Measurements from ENCODE around the gene P2RX7. TPM values are rescaled to one million over a fixed set of nuclear protein-coding genes. Genes with fewer than 3 reads are reported as not detected.

The P2RX7 gene
- total RNA-seq, 1 donor from 2014 or later, result under 0.01 TPM

DNA sequence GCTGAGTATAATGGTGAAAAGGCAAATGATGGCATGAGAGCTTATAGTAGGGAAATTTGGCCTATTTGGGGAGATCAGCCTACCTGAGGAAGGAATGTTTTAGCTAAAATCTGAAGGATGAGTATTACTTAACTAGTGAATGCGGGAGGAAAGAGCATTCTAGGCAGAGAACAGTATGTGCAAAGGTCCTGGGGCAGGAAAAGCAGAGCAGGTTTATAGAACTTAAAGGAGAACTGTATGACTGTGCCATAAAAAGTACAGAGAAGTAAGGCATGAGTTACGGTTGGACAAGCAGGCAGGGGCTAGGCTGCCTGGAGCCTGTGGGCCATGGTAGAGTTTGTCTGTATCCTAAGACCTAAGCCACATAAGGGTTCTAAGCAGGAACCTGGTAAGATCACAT, 55.6 kb downstream of the P2RX7 start:
- Histone ChIP-seq H3K4me3 (ENCODE audit: low read depth, low read length) (no peak overlapping the region), H3K36me3 (ENCODE audit: control insufficient read depth, insufficient read depth, low read length) (no peaks in the 10 kb centered on the region), H3K27me3 (ENCODE audit: control insufficient read depth, insufficient read depth, low read length) (no peaks in the 10 kb centered on the region)
- TF ChIP-seq, protein P1, sequence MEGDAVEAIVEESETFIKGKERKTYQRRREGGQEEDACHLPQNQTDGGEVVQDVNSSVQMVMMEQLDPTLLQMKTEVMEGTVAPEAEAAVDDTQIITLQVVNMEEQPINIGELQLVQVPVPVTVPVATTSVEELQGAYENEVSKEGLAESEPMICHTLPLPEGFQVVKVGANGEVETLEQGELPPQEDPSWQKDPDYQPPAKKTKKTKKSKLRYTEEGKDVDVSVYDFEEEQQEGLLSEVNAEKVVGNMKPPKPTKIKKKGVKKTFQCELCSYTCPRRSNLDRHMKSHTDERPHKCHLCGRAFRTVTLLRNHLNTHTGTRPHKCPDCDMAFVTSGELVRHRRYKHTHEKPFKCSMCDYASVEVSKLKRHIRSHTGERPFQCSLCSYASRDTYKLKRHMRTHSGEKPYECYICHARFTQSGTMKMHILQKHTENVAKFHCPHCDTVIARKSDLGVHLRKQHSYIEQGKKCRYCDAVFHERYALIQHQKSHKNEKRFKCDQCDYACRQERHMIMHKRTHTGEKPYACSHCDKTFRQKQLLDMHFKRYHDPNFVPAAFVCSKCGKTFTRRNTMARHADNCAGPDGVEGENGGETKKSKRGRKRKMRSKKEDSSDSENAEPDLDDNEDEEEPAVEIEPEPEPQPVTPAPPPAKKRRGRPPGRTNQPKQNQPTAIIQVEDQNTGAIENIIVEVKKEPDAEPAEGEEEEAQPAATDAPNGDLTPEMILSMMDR (IDR thresholded peaks at IDR 0.05; ENCODE audit: insufficient read depth, low read length, severe bottlenecking), result no peak
- FAIRE-seq (no peak), DNase-seq (ENCODE audit: low read depth) (no peak)

DNA sequence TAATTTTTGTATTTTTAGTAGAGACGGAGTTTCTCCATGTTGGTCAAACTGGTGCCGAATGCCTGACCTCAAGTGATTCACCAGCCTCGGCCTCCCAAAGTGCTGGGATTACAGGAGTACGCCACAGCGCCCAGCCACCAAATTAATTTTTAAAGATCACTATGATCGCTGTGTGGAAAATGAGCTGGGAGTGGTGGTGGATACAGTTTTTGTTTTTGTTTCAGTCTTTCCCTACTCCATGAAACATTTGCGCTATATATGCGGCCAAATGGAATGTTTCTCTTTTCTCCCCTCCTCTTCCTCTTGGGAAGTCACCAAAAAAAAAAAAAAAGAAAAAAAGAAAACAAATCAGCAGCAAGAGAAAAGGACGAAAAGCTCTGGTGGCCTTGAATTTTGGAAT, 56.5 kb downstream of the P2RX7 start:
- H3K36me3 ChIP-seq (ENCODE audit: control insufficient read depth, insufficient read depth, low read length), result no peaks in the 10 kb centered on the region
- FAIRE-seq (no peak), DNase-seq (ENCODE audit: low read depth) (no peak)
- H3K27me3 ChIP-seq (ENCODE audit: control insufficient read depth, insufficient read depth, low read length), result no peaks in the 10 kb centered on the region
- TF ChIP-seq, protein P1 (IDR thresholded peaks at IDR 0.05; ENCODE audit: insufficient read depth, low read length, severe bottlenecking), result no peak
- no peak overlapping the region for H3K4me3 ChIP-seq (ENCODE audit: low read depth, low read length)

DNA sequence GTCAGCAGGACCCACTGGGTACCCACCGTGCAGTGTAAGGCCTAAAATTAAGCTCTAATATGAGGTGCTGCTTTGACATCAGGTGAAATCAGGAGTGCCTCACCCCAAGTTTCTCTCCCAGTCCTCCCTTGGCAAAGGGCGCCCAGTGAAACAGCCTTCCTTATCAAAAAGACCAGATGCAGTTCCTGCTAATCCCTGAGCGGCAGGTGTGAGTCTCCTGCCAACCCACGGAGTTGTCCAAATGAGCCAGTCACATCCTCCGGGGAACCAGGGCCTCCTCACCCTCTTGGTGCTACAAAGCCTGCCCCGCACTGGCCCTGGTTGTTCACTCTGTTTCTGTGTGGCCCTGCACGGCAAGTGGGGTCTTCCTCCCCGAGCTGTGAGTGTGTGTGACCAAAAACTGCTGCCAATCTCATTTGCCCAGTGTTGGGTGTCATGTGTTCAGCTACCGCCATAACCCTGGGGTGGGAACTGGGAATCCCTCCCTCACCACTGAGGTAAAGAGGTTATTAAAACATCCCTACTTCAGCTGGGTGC, 57.0 kb downstream of the P2RX7 start:
- no peak for FAIRE-seq
- Histone ChIP-seq H3K4me3 (ENCODE audit: low read depth, low read length) (no peak overlapping the region), H3K36me3 (ENCODE audit: control insufficient read depth, insufficient read depth, low read length) (no peaks in the 10 kb centered on the region), H3K27me3 (ENCODE audit: control insufficient read depth, insufficient read depth, low read length) (no peaks in the 10 kb centered on the region)
- DNase-seq (ENCODE audit: low read depth), result no peak
- TF ChIP-seq, protein P1 (IDR thresholded peaks at IDR 0.05; ENCODE audit: insufficient read depth, low read length, severe bottlenecking), result no peak

DNA sequence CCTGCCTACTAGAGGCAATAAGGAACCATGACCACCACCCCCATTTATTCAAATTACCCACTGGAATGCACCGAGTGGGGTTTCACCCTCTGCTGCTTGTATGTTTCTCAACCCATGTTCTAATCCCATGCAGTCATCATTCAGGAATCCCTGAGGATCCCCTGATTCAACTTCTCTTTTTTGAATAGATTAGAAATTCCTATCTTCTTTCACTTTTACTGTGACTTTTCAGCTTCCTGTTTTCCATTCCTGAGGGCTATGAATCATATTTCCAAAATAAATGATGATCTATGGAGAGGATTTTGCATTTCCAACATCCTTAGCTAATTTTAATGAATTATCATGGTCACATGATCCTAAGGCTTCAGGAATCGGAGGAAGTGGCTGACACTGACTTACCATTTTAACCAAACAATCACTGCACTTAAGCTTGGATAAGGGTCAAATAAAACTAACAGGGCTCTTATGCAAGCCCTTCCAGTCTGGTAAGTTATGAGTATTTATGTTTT, 57.9 kb downstream of the P2RX7 start:
- TF ChIP-seq, protein P1 (IDR thresholded peaks at IDR 0.05; ENCODE audit: insufficient read depth, low read length, severe bottlenecking), result no peak
- DNase-seq (ENCODE audit: low read depth) (peak; percentile 87), FAIRE-seq (no peak)
- Histone ChIP-seq H3K27me3 (ENCODE audit: control insufficient read depth, insufficient read depth, low read length) (no peaks in the 10 kb centered on the region), H3K4me3 (ENCODE audit: low read depth, low read length) (no peak overlapping the region), H3K36me3 (ENCODE audit: control insufficient read depth, insufficient read depth, low read length) (no peaks in the 10 kb centered on the region)

DNA sequence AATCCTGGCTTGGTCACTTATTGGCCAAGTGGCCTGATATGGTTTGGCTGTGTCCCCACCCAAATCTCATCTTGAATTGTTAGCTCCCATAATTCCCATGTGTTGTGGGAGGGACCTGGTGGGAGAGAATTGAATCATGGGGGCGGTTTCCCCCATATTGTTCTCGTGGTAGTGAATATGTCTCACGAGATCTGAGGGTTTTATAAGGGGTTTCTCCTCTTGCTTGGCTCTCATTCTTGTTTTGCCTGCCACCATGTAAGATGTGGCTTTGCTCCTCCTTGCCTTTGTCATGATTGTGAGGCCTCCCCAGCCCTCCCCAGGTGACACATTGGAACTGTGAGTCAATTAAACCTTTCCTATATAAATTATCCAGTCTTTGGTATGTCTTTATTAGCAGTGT, 58.5 kb downstream of the P2RX7 start:
- FAIRE-seq (no peak), DNase-seq (ENCODE audit: low read depth) (no peak)
- TF ChIP-seq, protein P1 (IDR thresholded peaks at IDR 0.05; ENCODE audit: insufficient read depth, low read length, severe bottlenecking), result no peak
- H3K36me3 ChIP-seq (ENCODE audit: control insufficient read depth, insufficient read depth, low read length), result no peaks in the 10 kb centered on the region
- no peak overlapping the region for H3K4me3 ChIP-seq (ENCODE audit: low read depth, low read length)
- H3K27me3 ChIP-seq (ENCODE audit: control insufficient read depth, insufficient read depth, low read length), result no peaks in the 10 kb centered on the region

DNA sequence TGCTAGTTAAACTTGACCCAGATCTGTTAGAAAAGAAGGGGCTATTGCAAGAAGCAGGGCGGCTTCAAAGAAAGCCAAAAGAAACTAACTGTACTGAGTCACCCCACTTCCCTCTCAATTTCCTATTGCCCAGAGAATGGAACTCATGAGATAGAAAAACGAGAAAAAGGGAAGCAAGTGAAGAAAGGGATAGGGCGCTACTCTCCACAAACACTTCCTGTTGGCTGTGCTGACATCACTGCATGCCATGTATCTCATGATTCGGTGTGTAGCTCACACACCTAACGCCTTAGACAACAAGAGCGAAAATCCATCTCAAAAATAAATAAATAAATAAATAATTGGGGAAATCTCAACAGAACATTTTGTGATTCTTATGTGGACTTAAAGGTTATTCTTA, 64.2 kb downstream of the P2RX7 start:
- no peak overlapping the region for H3K4me3 ChIP-seq (ENCODE audit: low read depth, low read length)
- no peaks in the 10 kb centered on the region for H3K36me3 ChIP-seq (ENCODE audit: control insufficient read depth, insufficient read depth, low read length)
- TF ChIP-seq, protein P1 (IDR thresholded peaks at IDR 0.05; ENCODE audit: insufficient read depth, low read length, severe bottlenecking), result no peak
- peak; percentile 12 for DNase-seq (ENCODE audit: low read depth)
- H3K27me3 ChIP-seq (ENCODE audit: control insufficient read depth, insufficient read depth, low read length), result no peaks in the 10 kb centered on the region
- no peak for FAIRE-seq

All from bronchial epithelial cell (primary cell).